WI38 (cell line): ENCODE data around the gene TEX13D.

ENCODE experiments used
- H3K4me3 ChIP-seq: 2 replicates; pipeline ENCODE4 v1.5.1; 2011; ENCODE audit warnings: low read depth, mild to moderate bottlenecking, control low read depth, low read length
- CTCF ChIP-seq: IDR thresholded peaks from 2 replicates; pipeline ENCODE4 v1.5.1; 2012; ENCODE audit warnings: low read depth, mild to moderate bottlenecking, control low read depth, low read length

The TEX13D gene

GRCh38 chrX:124348885-124349453, 16.5 kb downstream of the TEX13D start:
- H3K4me3 ChIP-seq: no peak overlapping the region
- TF ChIP-seq CTCF: no peak

GRCh38 chrX:124354648-124355047, 22.2 kb downstream of the TEX13D start:
- no peak overlapping the region for H3K4me3 ChIP-seq
- no peak for TF ChIP-seq CTCF

- TF ChIP-seq CTCF: no peak
- H3K4me3 ChIP-seq: no peak overlapping the region
Observed at GRCh38 chrX:124358800-124359383, 26.4 kb downstream of the TEX13D start.

GRCh38 chrX:124362072-124362471, 29.6 kb downstream of the TEX13D start:
- no peak overlapping the region for H3K4me3 ChIP-seq
- no peak for TF ChIP-seq CTCF

- no peak overlapping the region for H3K4me3 ChIP-seq
- no peak for TF ChIP-seq CTCF
Observed at GRCh38 chrX:124362761-124363160, 30.3 kb downstream of the TEX13D start.

GRCh38 chrX:124369722-124370121, 37.3 kb downstream of the TEX13D start:
- no peak for TF ChIP-seq CTCF
- no peak overlapping the region for H3K4me3 ChIP-seq

- no peak overlapping the region for H3K4me3 ChIP-seq
- no peak for TF ChIP-seq CTCF
Observed at GRCh38 chrX:124373348-124373747, 40.9 kb downstream of the TEX13D start.
